Lower lobe of right lung (tissue), 2 donors: ENCODE results near the gene B4GALT5. TPM values are rescaled to one million over a fixed set of nuclear protein-coding genes. Genes with fewer than 3 reads are reported as not detected.

Source experiments
- ATAC-seq, 2 donors: fragments of 200-7000 bp; cut with Tn5 transposase; one replicate each; pipeline ENCODE4 v1.9.1; 2020 to 2022; ENCODE audit warnings: mild to moderate bottlenecking in 2 of 2, moderate library complexity in 2 of 2
- DNase-seq: peaks from one replicate; pipeline ENCODE4 v3.0.0-alpha.2; 2020
- H3K27ac ChIP-seq: fragments of 200-600 bp; one replicate; pipeline ENCODE4 v1.8.0; 2022
- H3K27me3 ChIP-seq: fragments of 200-600 bp; one replicate; pipeline ENCODE4 v1.8.0; 2022; ENCODE audit warnings: low read depth
- H3K36me3 ChIP-seq: fragments of 200-600 bp; one replicate; pipeline ENCODE4 v1.8.0; 2022; ENCODE audit warnings: mild to moderate bottlenecking
- H3K4me1 ChIP-seq: fragments of 200-600 bp; one replicate; pipeline ENCODE4 v1.8.0; 2022
- H3K4me3 ChIP-seq: fragments of 200-600 bp; one replicate; pipeline ENCODE4 v1.8.0; 2022; ENCODE audit warnings: mild to moderate bottlenecking
- H3K9me3 ChIP-seq: fragments of 200-600 bp; one replicate; pipeline ENCODE4 v1.8.0; 2022
- CTCF ChIP-seq: fragments of 200-600 bp; IDR thresholded peaks from one replicate; pipeline ENCODE4 v1.8.0; 2022; ENCODE audit warnings: antibody characterized with exemption, mild to moderate bottlenecking
- intact Hi-C: fragments of 100-400 bp; cut with DNase I; formaldehyde crosslinking; loops from one replicate; pipeline ENCODE4 v1.11.0; 2022
- total RNA-seq: library from RNA; stranded (reverse); fragmentation: NEBNext Ultra II Directional; extraction: Animal tissue kit (Norgen Biotek cat#: 25700); gene quantifications from one replicate; pipeline ENCODE4 v1.2.1, GENCODE V29; 2021
- donor health status: DM: no; HTN: yes; CAD: no; lungs with severe emphysema.

Gene B4GALT5
- total RNA-seq, 1 donor from 2014 or later, result 39.5 TPM

GRCh38 chr20:49680484-49680883 is 33.2 kb downstream of the B4GALT5 start:
- no peaks in the 10 kb centered on the region for H3K9me3 ChIP-seq
- intact Hi-C loops, result no loop called here
- H3K4me1 ChIP-seq, result peaks cover 94% of the 10 kb centered on the region
- no peak for TF ChIP-seq CTCF
- no peaks in the 10 kb centered on the region for H3K36me3 ChIP-seq
- H3K4me3 ChIP-seq, result no peak overlapping the region
- ATAC-seq (no peak), DNase-seq (no peak)
- H3K27me3 ChIP-seq, result no peaks in the 10 kb centered on the region
- peak overlapping the region; percentile 51 for H3K27ac ChIP-seq

- no peak for TF ChIP-seq CTCF
- no peak for DNase-seq
- Histone ChIP-seq H3K27ac (peak overlapping the region; percentile 68), H3K36me3 (no peaks in the 10 kb centered on the region), H3K4me1 (peaks cover 94% of the 10 kb centered on the region), H3K9me3 (no peaks in the 10 kb centered on the region), H3K27me3 (no peaks in the 10 kb centered on the region), H3K4me3 (no peak overlapping the region)
- intact Hi-C loops, result no loop called here
- ATAC-seq, result no peak
Observed at GRCh38 chr20:49679634-49680033, 34.0 kb downstream of the B4GALT5 start.

- DNase-seq (no peak), ATAC-seq (no peak)
- H3K4me1 ChIP-seq, result peaks cover 87% of the 10 kb centered on the region
- TF ChIP-seq CTCF, result no peak
- H3K27me3 ChIP-seq, result no peaks in the 10 kb centered on the region
- intact Hi-C loops, result no loop called here
- H3K27ac ChIP-seq, result peak overlapping the region; percentile 68
- H3K36me3 ChIP-seq, result no peaks in the 10 kb centered on the region
- H3K9me3 ChIP-seq, result no peaks in the 10 kb centered on the region
- H3K4me3 ChIP-seq, result no peak overlapping the region
Observed at GRCh38 chr20:49677777-49678758, 35.6 kb downstream of the B4GALT5 start.

GRCh38 chr20:49676581-49677291 is 36.9 kb downstream of the B4GALT5 start:
- no peak for TF ChIP-seq CTCF
- no peak for DNase-seq
- Histone ChIP-seq H3K36me3 (no peaks in the 10 kb centered on the region), H3K27me3 (no peaks in the 10 kb centered on the region), H3K4me3 (no peak overlapping the region), H3K4me1 (peaks cover 87% of the 10 kb centered on the region), H3K9me3 (no peaks in the 10 kb centered on the region), H3K27ac (peak overlapping the region; percentile 68)
- intact Hi-C loops, result no loop called here
- ATAC-seq, result peak; percentile 77 to 88

- intact Hi-C loops, result no loop called here
- no peaks in the 10 kb centered on the region for H3K27me3 ChIP-seq
- DNase-seq (no peak), ATAC-seq (no peak)
- H3K36me3 ChIP-seq, result no peaks in the 10 kb centered on the region
- no peaks in the 10 kb centered on the region for H3K9me3 ChIP-seq
- H3K4me1 ChIP-seq, result peaks cover 88% of the 10 kb centered on the region
- H3K27ac ChIP-seq, result peak overlapping the region; percentile 22
- H3K4me3 ChIP-seq, result no peak overlapping the region
- no peak for TF ChIP-seq CTCF
Observed at GRCh38 chr20:49675368-49676151, 38.1 kb downstream of the B4GALT5 start.
